ENCODE results near the gene PRKCA.

Gene PRKCA

DNA sequence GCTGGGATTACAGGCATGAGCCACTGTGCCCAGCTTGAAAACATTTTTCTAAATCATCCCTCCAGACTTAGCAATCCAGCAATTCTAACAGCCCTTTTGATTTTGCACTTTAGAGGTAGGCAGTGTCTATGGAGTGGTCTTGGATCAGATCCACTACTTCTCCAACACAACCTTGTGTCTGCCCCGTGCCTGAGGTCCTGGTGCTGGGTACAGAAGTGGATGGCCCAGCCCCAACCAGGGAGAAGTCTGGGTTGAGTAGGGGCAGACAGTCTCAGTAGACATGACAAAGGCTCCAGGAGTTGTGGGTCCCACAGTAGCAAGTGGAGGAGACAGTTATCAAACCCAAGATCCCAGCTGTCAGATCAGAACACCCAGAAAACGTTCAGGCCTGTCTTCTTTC lies 460.6 kb downstream of the PRKCA start:
- TF ChIP-seq NFIC (IDR thresholded peaks at IDR 0.05) (no peak), CREB1 (IDR thresholded peaks at IDR 0.05; ENCODE audit: low read depth) (no peak)

DNA sequence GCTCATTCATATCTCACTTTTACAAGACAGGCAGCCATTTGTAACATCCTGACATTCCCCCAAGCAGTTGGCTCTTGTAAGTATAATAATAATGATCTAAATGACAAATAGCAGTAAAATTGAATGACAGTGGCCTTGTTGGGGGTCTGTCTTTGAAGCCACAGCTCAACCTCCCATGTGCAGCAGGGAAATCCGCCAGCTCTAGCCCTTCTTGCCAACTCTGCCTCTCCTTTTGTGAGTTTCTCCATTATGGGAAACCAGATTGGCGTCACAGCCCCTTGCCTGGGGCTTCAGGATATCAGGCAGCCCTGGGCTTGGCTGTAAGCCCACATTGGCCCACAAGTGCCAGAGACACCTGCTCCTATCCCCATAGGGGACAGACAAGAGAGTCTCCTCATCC lies 462.1 kb downstream of the PRKCA start:
- TF ChIP-seq NFIC (IDR thresholded peaks at IDR 0.05), result no peak
- no peak for TF ChIP-seq CREB1 (IDR thresholded peaks at IDR 0.05; ENCODE audit: low read depth)
- no peak for TF ChIP-seq TEAD4 (IDR thresholded peaks at IDR 0.05)
- no peak for TF ChIP-seq YY1 (IDR thresholded peaks at IDR 0.05; ENCODE audit: low read depth)
- TF ChIP-seq REST (IDR thresholded peaks at IDR 0.05; ENCODE audit: low read depth), result no peak
- TF ChIP-seq TCF12 (IDR thresholded peaks at IDR 0.05; ENCODE audit: low read depth), result no peak

DNA sequence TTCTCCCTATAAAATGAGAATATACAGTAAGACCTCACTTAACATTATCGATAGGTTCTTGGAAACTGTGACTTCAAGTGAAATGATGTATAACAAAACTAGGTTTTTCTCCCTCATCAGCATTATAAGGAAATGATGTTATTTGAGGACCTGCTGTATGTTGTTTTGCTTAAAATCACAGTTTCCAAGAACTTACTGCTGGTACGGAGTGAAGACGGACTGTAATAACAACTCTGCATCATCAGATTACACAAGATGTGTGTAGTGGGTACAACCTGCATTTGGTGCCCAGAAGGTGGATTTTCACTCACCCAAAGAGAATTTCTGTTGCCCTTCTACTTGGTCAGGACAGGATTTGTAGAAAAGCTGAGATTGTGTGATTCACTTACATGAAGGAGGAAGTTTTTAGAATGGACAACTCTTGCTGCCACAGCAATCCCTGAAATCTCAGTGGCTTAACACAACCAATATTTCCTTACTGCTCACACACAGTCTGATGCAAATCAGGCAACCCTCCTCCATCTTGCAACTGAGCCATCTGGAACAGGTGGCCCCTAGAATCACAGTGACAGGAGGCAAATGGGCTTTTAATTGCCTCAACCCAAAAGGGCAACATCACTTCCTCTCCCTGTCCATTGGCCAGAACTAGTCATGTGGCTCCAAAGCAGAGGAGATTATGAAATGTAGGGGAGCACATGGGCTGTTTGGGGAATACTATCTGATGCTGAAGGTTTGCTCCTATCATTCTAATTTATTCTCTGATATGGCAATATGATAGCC lies 464.9 kb downstream of the PRKCA start:
- no peak for TF ChIP-seq REST (IDR thresholded peaks at IDR 0.05; ENCODE audit: low read depth)
- TF ChIP-seq MAX (IDR thresholded peaks at IDR 0.05), result no peak
- no peak for TF ChIP-seq CREB1 (IDR thresholded peaks at IDR 0.05; ENCODE audit: low read depth)
- no peak for TF ChIP-seq USF1 (IDR thresholded peaks at IDR 0.05)
- no peak for TF ChIP-seq TEAD4 (IDR thresholded peaks at IDR 0.05)
- no peak for TF ChIP-seq ZBTB7A (IDR thresholded peaks at IDR 0.05; ENCODE audit: low read depth)
- TF ChIP-seq YY1 (IDR thresholded peaks at IDR 0.05; ENCODE audit: low read depth), result no peak
- TF ChIP-seq CEBPB (IDR thresholded peaks at IDR 0.05), result no peak
- no peak for TF ChIP-seq NFIC (IDR thresholded peaks at IDR 0.05)
- TF ChIP-seq RAD21 (IDR thresholded peaks at IDR 0.05; ENCODE audit: low read depth), result no peak

DNA sequence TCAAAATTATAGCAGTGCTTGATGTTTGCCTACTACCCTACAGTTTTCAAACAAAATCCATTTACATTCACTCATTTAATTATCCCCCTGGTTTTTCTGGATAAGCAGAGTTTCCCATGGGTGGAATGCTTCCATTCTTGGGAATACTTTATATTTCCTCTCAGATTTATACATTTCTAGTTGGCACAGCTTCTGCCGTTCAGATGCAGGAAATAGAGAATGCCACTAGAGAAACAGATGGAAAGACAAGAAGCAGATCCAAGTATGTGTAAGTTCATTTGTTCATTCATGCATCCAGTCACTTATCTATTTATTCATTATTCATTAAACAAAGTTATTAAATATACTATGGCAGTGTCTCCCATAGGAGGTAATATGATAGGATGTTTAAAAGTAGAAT lies 467.5 kb downstream of the PRKCA start:
- no peak for TF ChIP-seq TCF12 (IDR thresholded peaks at IDR 0.05; ENCODE audit: low read depth)
- no peak for TF ChIP-seq TEAD4 (IDR thresholded peaks at IDR 0.05)
- TF ChIP-seq ZBTB7A (IDR thresholded peaks at IDR 0.05; ENCODE audit: low read depth), result no peak
- no peak for TF ChIP-seq TAF1 (IDR thresholded peaks at IDR 0.05; ENCODE audit: low read depth)

GRCh38 chr17:66772148-66772812 lies 469.9 kb downstream of the PRKCA start:
- TF ChIP-seq EP300 (IDR thresholded peaks at IDR 0.05; ENCODE audit: borderline replicate concordance) (no peak), YY1 (IDR thresholded peaks at IDR 0.05; ENCODE audit: low read depth) (no peak), EGR1 (IDR thresholded peaks at IDR 0.05) (no peak), MAX (IDR thresholded peaks at IDR 0.05) (no peak), USF1 (IDR thresholded peaks at IDR 0.05) (no peak), NFIC (IDR thresholded peaks at IDR 0.05) (no peak), TCF12 (IDR thresholded peaks at IDR 0.05; ENCODE audit: low read depth) (no peak), TAF1 (IDR thresholded peaks at IDR 0.05; ENCODE audit: low read depth) (no peak), FOXM1 (IDR thresholded peaks at IDR 0.05; ENCODE audit: borderline replicate concordance, low read depth) (no peak), CREB1 (IDR thresholded peaks at IDR 0.05; ENCODE audit: low read depth) (no peak), ZBTB7A (IDR thresholded peaks at IDR 0.05; ENCODE audit: low read depth) (no peak), REST (IDR thresholded peaks at IDR 0.05; ENCODE audit: low read depth) (no peak), TEAD4 (IDR thresholded peaks at IDR 0.05) (no peak), RAD21 (IDR thresholded peaks at IDR 0.05; ENCODE audit: low read depth) (no peak), CEBPB (IDR thresholded peaks at IDR 0.05) (no peak)
